NT2/D1 (cell line): ENCODE measurements around the gene HBE1.

ENCODE experiments used
- DNase-seq: peaks from one replicate; pipeline ENCODE4 v3.0.0-alpha.2; 2011; ENCODE audit warnings: low read depth, low spot score
- H3K27me3 ChIP-seq: 2 replicates; pipeline ENCODE4 v1.6.0; 2011; ENCODE audit warnings: mild to moderate bottlenecking; ENCODE audit not compliant: insufficient read length, insufficient read depth
- H3K36me3 ChIP-seq: 2 replicates; pipeline ENCODE4 v1.6.1; 2011; ENCODE audit warnings: mild to moderate bottlenecking, low read length, mixed read lengths; ENCODE audit not compliant: insufficient read depth, insufficient read length
- H3K4me1 ChIP-seq: 2 replicates; pipeline ENCODE4 v1.5.1; 2011; ENCODE audit not compliant: insufficient read depth, insufficient read length
- H3K4me3 ChIP-seq: 2 replicates; pipeline ENCODE4 v1.5.1; 2011; ENCODE audit warnings: low read depth; ENCODE audit not compliant: insufficient read length
- H3K9ac ChIP-seq: 2 replicates; pipeline ENCODE4 v1.6.0; 2011; ENCODE audit warnings: low read depth; ENCODE audit not compliant: insufficient read length
- H3K9me3 ChIP-seq: 2 replicates; pipeline ENCODE4 v1.5.1; 2011; ENCODE audit warnings: mild to moderate bottlenecking, low read length; ENCODE audit not compliant: insufficient read depth
- SUZ12 ChIP-seq: IDR thresholded peaks from 2 replicates; pipeline ENCODE4 v1.6.1; 2011; ENCODE audit not compliant: insufficient read length, insufficient read depth; ENCODE audit errors: extremely low read depth
- YY1 ChIP-seq: IDR thresholded peaks from 2 replicates; pipeline ENCODE4 v1.6.1; 2011; ENCODE audit not compliant: insufficient read length, insufficient read depth
- ZNF274 ChIP-seq: IDR thresholded peaks from 2 replicates; pipeline ENCODE4 v1.6.1; 2011; ENCODE audit warnings: mild to moderate bottlenecking, low read depth, low read length

HBE1 gene

GRCh38 chr11:5290106-5290505, 20.4 kb upstream of the HBE1 start:
- no peaks in the 10 kb centered on the region for H3K36me3 ChIP-seq
- no peak overlapping the region for H3K9ac ChIP-seq
- no peak for DNase-seq
- H3K4me1 ChIP-seq = no peaks in the 10 kb centered on the region
- no peaks in the 10 kb centered on the region for H3K9me3 ChIP-seq
- no peaks in the 10 kb centered on the region for H3K27me3 ChIP-seq
- TF ChIP-seq ZNF274 (no peak), YY1 (no peak), SUZ12 (no peak)
- H3K4me3 ChIP-seq = no peak overlapping the region

DNA sequence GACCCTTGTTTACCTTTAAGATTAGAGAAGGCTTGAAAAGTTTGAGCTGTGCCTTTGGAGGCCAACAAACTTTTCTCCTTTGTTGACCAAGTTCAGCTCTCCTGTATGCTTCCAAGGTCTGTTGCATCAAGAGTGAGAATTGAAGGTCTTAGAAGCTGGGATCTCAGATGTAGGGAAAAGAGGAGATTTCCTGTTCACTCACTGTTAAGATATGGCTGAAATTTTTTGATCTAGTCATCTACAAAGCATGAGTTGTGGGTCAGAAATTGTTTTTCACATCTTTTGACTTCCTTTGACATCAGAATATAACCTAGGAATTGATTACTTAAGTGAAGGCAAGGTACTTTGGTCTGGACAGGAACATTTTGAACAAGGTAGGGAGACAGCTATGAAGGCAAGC, 20.0 kb upstream of the HBE1 start:
- Histone ChIP-seq H3K9ac (no peak overlapping the region), H3K4me1 (no peaks in the 10 kb centered on the region), H3K27me3 (no peaks in the 10 kb centered on the region), H3K4me3 (no peak overlapping the region), H3K36me3 (no peaks in the 10 kb centered on the region), H3K9me3 (no peaks in the 10 kb centered on the region)
- no peak for TF ChIP-seq YY1
- no peak for TF ChIP-seq SUZ12
- no peak for TF ChIP-seq ZNF274
- no peak for DNase-seq

GRCh38 chr11:5288906-5289550, 19.3 kb upstream of the HBE1 start:
- TF ChIP-seq SUZ12 = no peak
- TF ChIP-seq YY1 = no peak
- TF ChIP-seq ZNF274 = no peak
- Histone ChIP-seq H3K4me1 (no peaks in the 10 kb centered on the region), H3K9ac (no peak overlapping the region), H3K36me3 (no peaks in the 10 kb centered on the region), H3K4me3 (no peak overlapping the region), H3K27me3 (no peaks in the 10 kb centered on the region), H3K9me3 (no peaks in the 10 kb centered on the region)
- DNase-seq = no peak

GRCh38 chr11:5288108-5288905, 18.6 kb upstream of the HBE1 start:
- H3K4me1 ChIP-seq = no peaks in the 10 kb centered on the region
- H3K9ac ChIP-seq = no peak overlapping the region
- TF ChIP-seq YY1 (no peak), ZNF274 (no peak), SUZ12 (no peak)
- no peak overlapping the region for H3K4me3 ChIP-seq
- no peaks in the 10 kb centered on the region for H3K9me3 ChIP-seq
- no peak for DNase-seq
- H3K36me3 ChIP-seq = no peaks in the 10 kb centered on the region
- H3K27me3 ChIP-seq = no peaks in the 10 kb centered on the region

GRCh38 chr11:5286901-5287300, 17.2 kb upstream of the HBE1 start:
- H3K4me1 ChIP-seq = no peaks in the 10 kb centered on the region
- TF ChIP-seq SUZ12 = no peak
- TF ChIP-seq YY1 = no peak
- no peak for TF ChIP-seq ZNF274
- DNase-seq = no peak
- H3K9ac ChIP-seq = no peak overlapping the region
- no peaks in the 10 kb centered on the region for H3K36me3 ChIP-seq
- no peak overlapping the region for H3K4me3 ChIP-seq
- H3K27me3 ChIP-seq = no peaks in the 10 kb centered on the region
- H3K9me3 ChIP-seq = no peaks in the 10 kb centered on the region

GRCh38 chr11:5286351-5286750, 16.6 kb upstream of the HBE1 start:
- no peaks in the 10 kb centered on the region for H3K9me3 ChIP-seq
- H3K4me1 ChIP-seq = no peaks in the 10 kb centered on the region
- no peak for TF ChIP-seq SUZ12
- no peak for TF ChIP-seq ZNF274
- no peak for TF ChIP-seq YY1
- no peak for DNase-seq
- no peak overlapping the region for H3K9ac ChIP-seq
- H3K27me3 ChIP-seq = no peaks in the 10 kb centered on the region
- H3K36me3 ChIP-seq = no peaks in the 10 kb centered on the region
- no peak overlapping the region for H3K4me3 ChIP-seq

DNA sequence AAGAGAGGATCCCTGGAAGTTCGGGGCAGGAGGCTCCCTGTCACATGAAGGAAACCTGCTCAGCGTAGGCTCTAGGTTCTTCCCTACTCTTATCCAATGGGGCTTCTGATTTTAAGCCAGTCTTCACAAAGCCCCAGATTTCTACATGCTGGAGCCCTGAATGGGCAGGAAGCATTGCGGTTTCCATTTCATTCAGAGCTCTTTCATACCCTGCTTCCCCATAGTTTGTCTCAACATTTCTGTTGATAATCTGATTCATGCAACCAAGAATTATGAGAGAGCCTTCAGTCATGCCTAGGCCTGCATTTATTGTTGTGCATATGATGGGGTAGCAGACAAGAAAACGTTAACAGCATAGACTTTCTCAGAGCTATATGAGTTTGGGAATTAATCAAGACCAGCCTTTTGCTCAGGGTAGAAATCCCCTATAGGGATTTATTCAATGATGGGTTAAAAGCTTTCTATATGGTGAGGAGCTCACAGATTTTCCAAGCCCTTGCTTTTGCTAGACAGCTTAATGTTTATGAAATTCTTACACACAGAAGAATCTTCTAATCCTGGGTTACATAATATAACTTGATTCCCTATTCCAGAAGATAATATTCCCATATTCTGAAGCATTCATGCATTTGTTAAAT, 16.1 kb upstream of the HBE1 start:
- DNase-seq = no peak
- H3K4me1 ChIP-seq = no peaks in the 10 kb centered on the region
- no peak overlapping the region for H3K9ac ChIP-seq
- H3K36me3 ChIP-seq = no peaks in the 10 kb centered on the region
- H3K27me3 ChIP-seq = no peaks in the 10 kb centered on the region
- H3K4me3 ChIP-seq = no peak overlapping the region
- H3K9me3 ChIP-seq = no peaks in the 10 kb centered on the region
- no peak for TF ChIP-seq SUZ12
- no peak for TF ChIP-seq YY1
- no peak for TF ChIP-seq ZNF274
